Measurements from ENCODE around the gene PLEKHS1.

DNA sequence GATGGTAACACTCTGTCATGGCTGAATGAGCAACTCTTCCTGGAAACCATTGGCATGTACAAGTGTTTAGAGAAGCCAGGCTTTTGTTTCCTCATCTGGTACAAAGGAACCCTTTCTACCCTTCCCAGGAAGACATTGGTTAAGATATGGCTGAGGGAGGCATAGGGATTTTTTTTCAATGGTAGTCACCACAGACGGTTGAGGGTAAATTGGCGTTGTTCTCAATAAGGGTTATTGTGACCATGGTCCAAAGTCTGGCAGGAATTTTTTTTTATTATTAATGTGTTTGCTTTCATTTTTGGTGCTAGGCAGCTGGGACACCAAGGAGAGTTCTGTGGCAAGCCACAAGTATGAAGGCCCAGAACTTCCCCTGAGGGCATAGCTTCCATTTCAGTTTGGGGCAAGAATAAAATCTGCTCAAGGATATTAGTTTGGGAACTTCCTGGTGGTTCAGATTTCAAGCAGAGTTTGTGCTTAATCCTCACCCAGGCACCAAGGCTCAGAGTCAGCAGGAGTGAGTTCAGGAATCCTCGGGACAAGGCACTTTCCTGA lies at the start of gene PLEKHS1:
- TF ChIP-seq SUZ12 (IDR thresholded peaks at IDR 0.05; ENCODE audit: extremely low read depth, insufficient read depth, insufficient read length): no peak
- TF ChIP-seq YY1 (IDR thresholded peaks at IDR 0.05; ENCODE audit: insufficient read depth, insufficient read length): no peak
- TF ChIP-seq ZNF274 (IDR thresholded peaks at IDR 0.05; ENCODE audit: low read depth, low read length): no peak
